Erythroblast (primary cell): ENCODE results near the gene UBE2D2.
A peak's percentile ranks its signal among the peaks of the same experiment; 100 is the strongest.
"Not testable (repeated sequence)": the region's sequence is repeated elsewhere in the genome, so short reads cannot be mapped to it uniquely, and the experiment has no call there.

Experiments
- DNase-seq, 2 experiments: peaks; one replicate each; lab custom pipeline; 2025; lab: John Stamatoyannopoulos, UW
- GATA1 ChIP-seq: IDR thresholded peaks from 2 replicates; pipeline ENCODE4 v1.6.1; 2011; ENCODE audit warnings: low read depth, mild to moderate bottlenecking, control low read depth, low read length, moderate library complexity
- POLR2A ChIP-seq: IDR thresholded peaks from 2 replicates; pipeline ENCODE4 v1.6.1; 2011; ENCODE audit warnings: mild to moderate bottlenecking, low read length

Gene UBE2D2

GRCh38 chr5:139566611-139567010, 5.5 kb downstream of the UBE2D2 start:
- no peak for TF ChIP-seq GATA1
- TF ChIP-seq POLR2A: no peak

GRCh38 chr5:139569270-139569955, 8.3 kb downstream of the UBE2D2 start:
- TF ChIP-seq GATA1 (no peak), POLR2A (no peak)
- DNase-seq: no peak

More at GRCh38 chr5:139566611-139567010, 5.5 kb downstream of the UBE2D2 start:
- DNase-seq: no peak

GRCh38 chr5:139571543-139571942, 10.4 kb downstream of the UBE2D2 start:
- no peak for TF ChIP-seq GATA1

GRCh38 chr5:139571966-139572365, 10.8 kb downstream of the UBE2D2 start:
- no peak for TF ChIP-seq GATA1
- DNase-seq: no peak

More at GRCh38 chr5:139571543-139571942, 10.4 kb downstream of the UBE2D2 start:
- no peak for DNase-seq

GRCh38 chr5:139574641-139575312, 13.6 kb downstream of the UBE2D2 start:
- peak; percentile 42 to 60 for DNase-seq

GRCh38 chr5:139575313-139575646, 14.1 kb downstream of the UBE2D2 start:
- TF ChIP-seq POLR2A: no peak
- TF ChIP-seq GATA1: no peak
- no peak for DNase-seq

More at GRCh38 chr5:139574641-139575312, 13.6 kb downstream of the UBE2D2 start:
- TF ChIP-seq POLR2A: no peak
- no peak for TF ChIP-seq GATA1

- no peak for DNase-seq
- no peak for TF ChIP-seq GATA1
- no peak for TF ChIP-seq POLR2A
These were observed 14.6 kb downstream of the UBE2D2 start for GRCh38 chr5:139575751-139576150.

GRCh38 chr5:139577689-139578290, 16.7 kb downstream of the UBE2D2 start:
- TF ChIP-seq GATA1 (no peak), POLR2A (no peak)
- no peak for DNase-seq

GRCh38 chr5:139578325-139578724, 17.2 kb downstream of the UBE2D2 start:
- no peak for TF ChIP-seq GATA1
- TF ChIP-seq POLR2A: no peak
- no peak for DNase-seq

- DNase-seq: not testable (repeated sequence)
These were observed 21.0 kb downstream of the UBE2D2 start for GRCh38 chr5:139582181-139582580.

GRCh38 chr5:139584137-139584536, 23.0 kb downstream of the UBE2D2 start:
- no peak for DNase-seq
- TF ChIP-seq POLR2A: no peak
- TF ChIP-seq GATA1: no peak

- not testable (repeated sequence) for DNase-seq
These were observed 27.0 kb downstream of the UBE2D2 start for GRCh38 chr5:139588116-139588515.

GRCh38 chr5:139588962-139589361, 27.8 kb downstream of the UBE2D2 start:
- TF ChIP-seq GATA1 (no peak), POLR2A (no peak)
- DNase-seq: no peak

- no peak for DNase-seq
- no peak for TF ChIP-seq GATA1
- TF ChIP-seq POLR2A: no peak
These were observed 31.1 kb downstream of the UBE2D2 start for GRCh38 chr5:139592289-139592688.

- DNase-seq: not testable (repeated sequence)
These were observed 31.9 kb downstream of the UBE2D2 start for GRCh38 chr5:139593076-139593475.
